Spleen (tissue), 11 donors: ENCODE data around the gene CDK14. TPM values are rescaled to one million over a fixed set of nuclear protein-coding genes. Genes with fewer than 3 reads are reported as not detected.
A peak's percentile ranks its signal among the peaks of the same experiment; 100 is the strongest.

ENCODE experiments used
- DNase-seq: peaks from one replicate; pipeline ENCODE4 v3.0.0-alpha.2; 2020
- H3K27ac ChIP-seq, 8 donors: fragments of 200-600 bp; sonication (generic) in 7 of 8; 1 replicate in 4 of 8; 2 replicates in 4 of 8; pipeline versions ENCODE4 v1.5.0 to v1.8.0; 2016 to 2021; ENCODE audit warnings: inconsistent platforms in 4 of 8, mild to moderate bottlenecking in 4 of 8, moderate library complexity in 1 of 8
- H3K27me3 ChIP-seq, 7 donors: fragments of 200-600 bp; sonication (generic) in 6 of 7; replicated peaks in 1 of 7; 1 replicate in 4 of 7; 2 replicates in 3 of 7; pipeline versions ENCODE4 v1.5.0 to v1.8.0; 2016 to 2021; ENCODE audit warnings: inconsistent platforms in 3 of 7, mild to moderate bottlenecking in 1 of 7
- H3K36me3 ChIP-seq, 6 donors: fragments of 200-600 bp; sonication (generic) in 5 of 6; 1 replicate in 4 of 6; 2 replicates in 2 of 6; pipeline versions ENCODE4 v1.5.0 to v1.8.0; 2016 to 2021; ENCODE audit warnings: inconsistent platforms in 2 of 6
- H3K4me1 ChIP-seq, 6 donors: fragments of 200-600 bp; sonication (generic) in 5 of 6; 1 replicate in 3 of 6; 2 replicates in 3 of 6; pipeline versions ENCODE4 v1.5.0 to v1.8.0; 2016 to 2021; ENCODE audit warnings: inconsistent platforms in 3 of 6
- H3K4me3 ChIP-seq, 8 donors: fragments of 200-600 bp; sonication (generic) in 7 of 8; 1 replicate in 4 of 8; 2 replicates in 4 of 8; pipeline versions ENCODE4 v1.5.0 to v1.8.0; 2016 to 2021; ENCODE audit warnings: inconsistent platforms in 4 of 8, mild to moderate bottlenecking in 4 of 8, moderate library complexity in 2 of 8
- H3K9me3 ChIP-seq, 8 donors: fragments of 200-600 bp; sonication (generic) in 7 of 8; 1 replicate in 4 of 8; 2 replicates in 4 of 8; pipeline versions ENCODE4 v1.5.0 to v1.8.0; 2016 to 2021; ENCODE audit warnings: inconsistent platforms in 4 of 8
- POLR2A ChIP-seq, 3 donors: fragments of 450-650 bp; IDR thresholded peaks; one replicate each; pipeline ENCODE4 v1.5.1; 2017; ENCODE audit warnings: antibody characterized with exemption in 3 of 3, mild to moderate bottlenecking in 1 of 3
- POLR2AphosphoS5 ChIP-seq, 3 donors: sonication (generic); formaldehyde crosslinking; IDR thresholded peaks; one replicate each; pipeline ENCODE4 v1.5.1; 2017; ENCODE audit warnings: antibody characterized with exemption in 3 of 3
- WGBS, 5 donors: extraction: QIAGEN DNeasy Blood & Tissue Kit in 3 of 5; methylation state at CpG; one replicate each; pipeline versions ENCODE4 v1.1.5 to v1.1.7; 2013 to 2018; 5-methylcytosine and 5-hydroxymethylcytosine counted together
- intact Hi-C: fragments of 100-400 bp; cut with DNase I; formaldehyde crosslinking; loops from one replicate; pipeline ENCODE4 v1.15.0; 2023; ENCODE audit warnings: low total_unique reads
- polyA plus RNA-seq, 3 donors: library from polyadenylated mRNA; stranded (reverse); fragments of 200-250 nt; gene quantifications; one replicate each; pipeline ENCODE4 v1.2.1, GENCODE V29; 2013
- total RNA-seq, 7 donors: library from RNA; depleted of rRNA in 3 of 7; stranded (reverse); fragments of >200 nt in 3 of 7; fragmentation: NEBNext Ultra II Directional in 4 of 7; extraction: Animal tissue kit (Norgen Biotek cat#: 25700) in 4 of 7; gene quantifications; one replicate each; pipeline versions ENCODE4 v1.1.0 to v1.2.1, GENCODE V29; 2016 to 2021
- TF ChIP-seq, protein P1 (sequence below), 11 experiments: fragments of 200-600 bp in 7 of 11; fragments of 450-650 bp in 4 of 11; sonication (generic) in 4 of 11; IDR thresholded peaks in 8 of 11; conservative IDR thresholded peaks in 3 of 11; 1 replicate in 7 of 11; 2 replicates in 4 of 11; pipeline versions ENCODE4 v1.4.0 to v1.8.0; 2016 to 2021; ENCODE audit warnings: antibody characterized with exemption in 11 of 11, inconsistent platforms in 4 of 11, mild to moderate bottlenecking in 1 of 11
- donor health status: healthy with polysubstance abuse.
- donor health status: DM: no; HTN: no; CAD: no; lungs with moderate emphysema.
- donor health status: DM: no; HTN: no; CAD: no.
- donor health status: Bipolar disorder and iron deficiency.
- donor health status: healthy.
- donor health status: DM: no; HTN: no; CAD: no.
- donor health status: DM: yes; HTN: yes; CAD: no.

The CDK14 gene
- total and polyA plus RNA-seq, 10 donors: 6.6 to 109 (median 51.2) TPM

- Histone ChIP-seq H3K4me3 (no peak overlapping the region), H3K36me3 (no peaks in the 10 kb centered on the region), H3K4me1 (peaks cover 0 to 45% (median 21%) of the 10 kb centered on the region in 6 donors), H3K27ac (peak overlapping the region in 1 of 8 donors; percentile 14), H3K9me3 (no peaks in the 10 kb centered on the region), H3K27me3 (no peaks in the 10 kb centered on the region)
- WGBS, 5 donors: 34 to 66% (median 46%) methylated on average over 4 of the region's 4 CpGs
- intact Hi-C loops: loop anchor here (10.0 kb wide), 1 partner anchor 167 kb away; no protein-coding TSS in a partner anchor
- DNase-seq: no peak
- no peak for TF ChIP-seq POLR2AphosphoS5 (IDR thresholded peaks at IDR 0.05)
- TF ChIP-seq POLR2A (IDR thresholded peaks at IDR 0.05): no peak
- TF ChIP-seq, protein P1, sequence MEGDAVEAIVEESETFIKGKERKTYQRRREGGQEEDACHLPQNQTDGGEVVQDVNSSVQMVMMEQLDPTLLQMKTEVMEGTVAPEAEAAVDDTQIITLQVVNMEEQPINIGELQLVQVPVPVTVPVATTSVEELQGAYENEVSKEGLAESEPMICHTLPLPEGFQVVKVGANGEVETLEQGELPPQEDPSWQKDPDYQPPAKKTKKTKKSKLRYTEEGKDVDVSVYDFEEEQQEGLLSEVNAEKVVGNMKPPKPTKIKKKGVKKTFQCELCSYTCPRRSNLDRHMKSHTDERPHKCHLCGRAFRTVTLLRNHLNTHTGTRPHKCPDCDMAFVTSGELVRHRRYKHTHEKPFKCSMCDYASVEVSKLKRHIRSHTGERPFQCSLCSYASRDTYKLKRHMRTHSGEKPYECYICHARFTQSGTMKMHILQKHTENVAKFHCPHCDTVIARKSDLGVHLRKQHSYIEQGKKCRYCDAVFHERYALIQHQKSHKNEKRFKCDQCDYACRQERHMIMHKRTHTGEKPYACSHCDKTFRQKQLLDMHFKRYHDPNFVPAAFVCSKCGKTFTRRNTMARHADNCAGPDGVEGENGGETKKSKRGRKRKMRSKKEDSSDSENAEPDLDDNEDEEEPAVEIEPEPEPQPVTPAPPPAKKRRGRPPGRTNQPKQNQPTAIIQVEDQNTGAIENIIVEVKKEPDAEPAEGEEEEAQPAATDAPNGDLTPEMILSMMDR (IDR thresholded peaks at IDR 0.05 in 8 of 11, conservative IDR thresholded peaks at IDR 0.05 in 3 of 11): no peak
Observed at GRCh38 chr7:90621747-90622140, 25.6 kb downstream of the CDK14 start.

DNA sequence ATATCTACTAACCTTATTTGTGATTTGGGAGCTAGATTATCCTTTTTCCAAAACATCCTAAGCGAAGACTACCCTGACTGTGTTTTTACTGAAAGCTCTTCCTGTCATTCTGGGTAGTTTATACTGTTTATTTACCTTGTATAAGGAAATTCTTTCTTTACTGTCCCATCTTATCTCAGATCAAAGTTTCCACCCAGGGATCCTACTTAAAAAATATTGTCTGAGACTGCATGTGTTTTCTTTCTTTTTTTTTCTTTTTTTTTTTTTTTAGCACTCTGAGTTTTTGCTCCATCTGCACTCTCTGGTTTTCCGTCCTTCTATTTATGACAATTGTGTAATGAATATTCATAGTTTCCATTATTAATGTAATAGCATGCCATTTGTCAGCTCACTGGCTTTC is 26.5 kb downstream of the CDK14 start:
- Histone ChIP-seq H3K27ac (no peak overlapping the region), H3K9me3 (no peaks in the 10 kb centered on the region), H3K4me3 (no peak overlapping the region), H3K36me3 (no peaks in the 10 kb centered on the region), H3K4me1 (peaks cover 0 to 45% (median 21%) of the 10 kb centered on the region in 6 donors), H3K27me3 (no peaks in the 10 kb centered on the region)
- intact Hi-C loops: loop anchor here (10.0 kb wide), 1 partner anchor 168 kb away; no protein-coding TSS in a partner anchor
- WGBS, 5 donors: 75 to 92% (median 81%) methylated on average over 2 of the region's 2 CpGs
- no peak for DNase-seq
- TF ChIP-seq POLR2A (IDR thresholded peaks at IDR 0.05): no peak
- TF ChIP-seq POLR2AphosphoS5 (IDR thresholded peaks at IDR 0.05): no peak
- TF ChIP-seq, protein P1 (IDR thresholded peaks at IDR 0.05 in 8 of 11, conservative IDR thresholded peaks at IDR 0.05 in 3 of 11): no peak

DNA sequence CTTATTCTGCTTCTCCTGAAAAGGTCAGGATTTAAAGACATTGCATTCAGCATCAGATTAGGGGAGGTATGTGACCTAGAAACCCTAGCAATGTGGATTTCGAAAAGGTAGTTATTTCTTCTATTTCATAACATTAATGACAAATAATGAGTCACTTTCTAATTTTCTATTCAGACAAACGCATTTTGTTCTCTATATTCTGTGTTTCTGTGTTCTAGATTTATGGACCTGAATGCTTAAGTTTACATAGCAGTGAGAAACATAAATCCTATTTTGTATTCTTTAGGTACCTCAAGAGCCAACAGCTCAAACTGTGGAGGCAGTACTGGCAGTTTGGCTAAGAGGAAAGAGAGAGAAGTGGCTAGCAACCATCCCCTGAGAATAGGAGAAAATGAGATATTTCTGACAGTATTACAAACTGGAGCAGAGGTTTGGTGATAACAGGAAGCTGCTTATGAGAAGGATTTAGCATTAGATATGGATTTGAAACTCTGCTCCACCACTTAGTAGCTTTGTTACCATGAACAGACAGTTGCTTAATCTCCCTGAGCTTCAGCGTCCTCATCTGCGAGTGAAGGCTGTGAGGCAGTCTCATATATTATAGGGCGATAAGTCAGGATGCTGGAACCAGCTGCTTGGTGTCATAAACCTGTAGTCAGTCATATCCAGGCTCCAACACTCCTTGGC is 28.2 kb downstream of the CDK14 start:
- intact Hi-C loops: loop anchor here (10.0 kb wide), 1 partner anchor 170 kb away; no protein-coding TSS in a partner anchor

GRCh38 chr7:90625051-90625450 is 28.9 kb downstream of the CDK14 start:
- DNase-seq: no peak
- intact Hi-C loops: loop anchor here (5.0 to 10.0 kb wide), 2 partner anchors 73 to 170 kb away; no protein-coding TSS in a partner anchor
- TF ChIP-seq POLR2A (IDR thresholded peaks at IDR 0.05) (no peak), POLR2AphosphoS5 (IDR thresholded peaks at IDR 0.05) (no peak)
- TF ChIP-seq, protein P1 (IDR thresholded peaks at IDR 0.05 in 8 of 11, conservative IDR thresholded peaks at IDR 0.05 in 3 of 11): no peak
- 73 to 90% (median 88%) methylated on average over 5 of the region's 5 CpGs for WGBS, 5 donors
- no peak overlapping the region for H3K4me3 ChIP-seq
- peaks cover 0 to 52% (median 21%) of the 10 kb centered on the region in 6 donors for H3K4me1 ChIP-seq
- peak overlapping the region in 1 of 8 donors; percentile 7 for H3K27ac ChIP-seq
- H3K36me3 ChIP-seq: no peaks in the 10 kb centered on the region
- H3K9me3 ChIP-seq: no peaks in the 10 kb centered on the region
- H3K27me3 ChIP-seq: no peaks in the 10 kb centered on the region

More for the DNA sequence above, 28.2 kb downstream of the CDK14 start:
- no peak overlapping the region for H3K4me3 ChIP-seq
- peak overlapping the region in 1 of 8 donors; percentile 7 for H3K27ac ChIP-seq
- no peaks in the 10 kb centered on the region for H3K27me3 ChIP-seq
- peaks cover 0 to 52% (median 21%) of the 10 kb centered on the region in 6 donors for H3K4me1 ChIP-seq
- TF ChIP-seq, protein P1 (IDR thresholded peaks at IDR 0.05 in 8 of 11, conservative IDR thresholded peaks at IDR 0.05 in 3 of 11): no peak
- TF ChIP-seq POLR2A (IDR thresholded peaks at IDR 0.05): no peak
- no peak for TF ChIP-seq POLR2AphosphoS5 (IDR thresholded peaks at IDR 0.05)
- no peaks in the 10 kb centered on the region for H3K9me3 ChIP-seq
- H3K36me3 ChIP-seq: no peaks in the 10 kb centered on the region
- WGBS, 5 donors: 70 to 85% (median 75%) methylated on average over 5 of the region's 5 CpGs
- DNase-seq: no peak
